GM12878 (cell line): ENCODE measurements around the gene CCN2. TPM values are rescaled to one million over a fixed set of nuclear protein-coding genes. Genes with fewer than 3 reads are reported as not detected.

ENCODE experiments used
- ATAC-seq: fragments of 200-7000 bp; cut with Tn5 transposase; 3 replicates; pipeline ENCODE4 v1.9.1; 2020; ENCODE audit warnings: mild to moderate bottlenecking, moderate library complexity
- BruUV-seq: library from RNA; stranded (reverse); fragments of 400-500 nt; replicated peaks from 2 replicates; lab custom pipeline; 2021; lab: Mats Ljungman, UMichigan
- CTCF ChIA-PET: fragments of 300-600 bp; sonication (Branson Sonifier 250); formaldehyde crosslinking; extraction: SDS; loops from one replicate; lab custom pipeline; 2021; ENCODE audit warnings: inconsistent platforms; lab: Yijun Ruan, JAX
- POLR2A ChIA-PET: fragments of 350-600 bp; formaldehyde crosslinking; extraction: SDS; loops from one replicate; lab custom pipeline; 2021; ENCODE audit warnings: inconsistent platforms; lab: Charles Lee
- RAD21 ChIA-PET: fragments of 300-600 bp; sonication (Branson Sonifier 250); formaldehyde crosslinking; loops from one replicate; lab custom pipeline; 2023; ENCODE audit warnings: antibody characterized with exemption; ENCODE audit not compliant: unreplicated experiment; lab: Charles Lee
- SMC1A ChIA-PET: fragments of 300-600 bp; sonication (Branson Sonifier 250); formaldehyde crosslinking; loops from one replicate; lab custom pipeline; 2023; ENCODE audit not compliant: unreplicated experiment, uncharacterized antibody; lab: Charles Lee
- DNase-seq: peaks from one replicate; pipeline ENCODE4 v3.0.0-alpha.2; 2011; ENCODE audit warnings: low read depth, low spot score
- FAIRE-seq: peaks from 3 replicates; lab custom pipeline; 2011; peaks lifted over from hg19 to GRCh38; lab: Jason Lieb, UNC
- H2AFZ ChIP-seq: 2 replicates; pipeline ENCODE4 v1.6.0; 2011; ENCODE audit warnings: low read depth, low read length, control low read depth; ENCODE audit not compliant: control insufficient read depth
- H3K27ac ChIP-seq: 2 replicates; pipeline ENCODE4 v1.5.1; 2011; ENCODE audit warnings: control low read depth; ENCODE audit not compliant: control insufficient read depth, insufficient read depth
- H3K27me3 ChIP-seq, 2 experiments: replicated peaks in 1 of 2; 2 replicates each; pipeline versions ENCODE4 v1.6.0 to v1.6.1; 2011; ENCODE audit warnings: low read length in 1 of 2; ENCODE audit not compliant: control insufficient read depth in 2 of 2, insufficient read depth in 2 of 2
- H3K36me3 ChIP-seq, 2 experiments: 2 replicates each; pipeline ENCODE4 v1.5.1; 2011; ENCODE audit warnings: low read length in 1 of 2; ENCODE audit not compliant: control insufficient read depth in 2 of 2, insufficient read depth in 2 of 2
- H3K4me1 ChIP-seq: 2 replicates; pipeline ENCODE4 v1.6.1; 2011; ENCODE audit warnings: mild to moderate bottlenecking, low read length, moderate library complexity, mixed read lengths; ENCODE audit not compliant: control insufficient read depth, insufficient read depth
- H3K4me2 ChIP-seq: 2 replicates; pipeline ENCODE4 v1.6.0; 2011; ENCODE audit warnings: control low read depth; ENCODE audit not compliant: control insufficient read depth, insufficient read depth
- H3K4me3 ChIP-seq: fragments of 200-600 bp; sonication (generic); 2 replicates; pipeline ENCODE4 v1.5.1; 2016
- H3K79me2 ChIP-seq: 2 replicates; pipeline ENCODE4 v1.6.0; 2011; ENCODE audit warnings: low read length; ENCODE audit not compliant: control insufficient read depth, insufficient read depth
- H3K9ac ChIP-seq: 2 replicates; pipeline ENCODE4 v1.8.0; 2011; ENCODE audit warnings: low read length, control low read depth, mixed read lengths; ENCODE audit not compliant: control insufficient read depth, insufficient read depth
- H3K9me3 ChIP-seq: replicated peaks from 3 replicates; pipeline ENCODE4 v1.5.1; 2011; ENCODE audit warnings: mild to moderate bottlenecking, low read length; ENCODE audit not compliant: control insufficient read depth, insufficient read depth
- H4K20me1 ChIP-seq: 2 replicates; pipeline ENCODE4 v1.6.0; 2011; ENCODE audit not compliant: control insufficient read depth, insufficient read depth
- CEBPB ChIP-seq, 2 experiments: fragments of 150-350 bp in 1 of 2; IDR thresholded peaks; 2 replicates each; pipeline ENCODE4 v1.6.1; 2012 to 2014; ENCODE audit warnings: low read depth in 2 of 2, low read length in 2 of 2, borderline replicate concordance in 1 of 2, inconsistent platforms in 1 of 2
- ETV6 ChIP-seq, 2 experiments: fragments of 450-650 bp in 1 of 2; IDR thresholded peaks in 1 of 2; conservative IDR thresholded peaks in 1 of 2; 2 replicates each; pipeline ENCODE4 v1.6.1; 2014; ENCODE audit warnings: antibody characterized with exemption in 1 of 2, borderline replicate concordance in 1 of 2, low read depth in 1 of 2, mild to moderate bottlenecking in 1 of 2, moderate library complexity in 1 of 2
- EZH2 ChIP-seq: IDR thresholded peaks from 2 replicates; pipeline ENCODE4 v1.6.1; 2012; ENCODE audit warnings: low read depth, mild to moderate bottlenecking, control low read depth, inconsistent platforms, low read length, borderline replicate concordance; ENCODE audit not compliant: control insufficient read depth
- GATAD2B ChIP-seq: fragments of 450-650 bp; conservative IDR thresholded peaks from 2 replicates; pipeline ENCODE4 v1.6.1; 2017; ENCODE audit warnings: low read depth, mild to moderate bottlenecking, moderate library complexity
- LARP7 ChIP-seq: fragments of 450-650 bp; IDR thresholded peaks from 2 replicates; pipeline ENCODE4 v1.6.1; 2017; ENCODE audit warnings: mild to moderate bottlenecking
- MXI1 ChIP-seq: fragments of 150-350 bp; IDR thresholded peaks from 2 replicates; pipeline ENCODE4 v1.6.1; 2011; ENCODE audit warnings: low read depth, mild to moderate bottlenecking, inconsistent platforms, low read length, improper control_type of control experiment
- RB1 ChIP-seq: fragments of 450-650 bp; formaldehyde crosslinking; IDR thresholded peaks from 2 replicates; pipeline ENCODE4 v1.6.1; 2017; ENCODE audit warnings: mild to moderate bottlenecking, borderline replicate concordance
- SMARCA5 ChIP-seq: fragments of 450-650 bp; IDR thresholded peaks from 2 replicates; pipeline ENCODE4 v1.6.1; 2017; ENCODE audit warnings: mild to moderate bottlenecking
- SUPT20H ChIP-seq: IDR thresholded peaks from 2 replicates; pipeline ENCODE4 v1.6.1; 2011; ENCODE audit warnings: low read depth, mild to moderate bottlenecking, low read length, moderate library complexity, borderline replicate concordance; ENCODE audit not compliant: control insufficient read depth
- ZNF622 ChIP-seq: fragments of 450-650 bp; IDR thresholded peaks from 2 replicates; pipeline ENCODE4 v1.6.1; 2017; ENCODE audit warnings: mild to moderate bottlenecking, inconsistent platforms
- WGBS: methylation state at CpG from one replicate; pipeline ENCODE4 v1.1.6; 2016; ENCODE audit warnings: low lambda C conversion rate; ENCODE audit not compliant: insufficient replicate concordance, insufficient coverage; ENCODE audit errors: missing lambda C conversion rate; 5-methylcytosine and 5-hydroxymethylcytosine counted together
- in situ Hi-C: fragments of 300-500 bp; cut with MboI; formaldehyde crosslinking; loops from 9 replicates; pipeline ENCODE4 v1.14.3; 2018; ENCODE audit warnings: mixed read lengths
- intact Hi-C: fragments of 100-400 bp; cut with micrococcal nuclease; formaldehyde crosslinking; loops from one replicate; pipeline ENCODE4 v1.14.2; 2022; ENCODE audit not compliant: unreplicated experiment
- polyA plus RNA-seq, 11 experiments: library from polyadenylated mRNA; depleted of rRNA in 4 of 11; unstranded in 6 of 11; stranded (reverse) in 5 of 11; fragments of >200 nt; fragmentation: Nextera tagmentation in 4 of 11; fragmentation: Illumina TruSeq in 1 of 11; extraction: Ambion mirVana in 4 of 11; extraction: Trizol in 1 of 11; gene quantifications; 1 replicate in 1 of 11; 2 replicates in 10 of 11; pipeline versions ENCODE4 v1.2.1 to v1.2.3, GENCODE V29; 2011 to 2016; ENCODE audit warnings: inconsistent platforms in 2 of 11, missing spikeins in 2 of 11, low read depth in 1 of 11
- total RNA-seq, 4 experiments: library from RNA; depleted of rRNA in 3 of 4; stranded (reverse); fragments of >200 nt in 3 of 4; fragmentation: Illumina TruSeq in 1 of 4; extraction: Trizol in 1 of 4; gene quantifications; 2 replicates each; pipeline versions ENCODE4 v1.2.1 to v1.2.3, GENCODE V29; 2013 to 2021
- TF ChIP-seq, protein P1 (sequence below): IDR thresholded peaks from 2 replicates; pipeline ENCODE4 v1.6.1; 2011; ENCODE audit warnings: mild to moderate bottlenecking, low read depth, low read length, moderate library complexity; ENCODE audit not compliant: insufficient replicate concordance
- TF ChIP-seq, protein P2 (sequence below): fragments of 450-650 bp; IDR thresholded peaks from 2 replicates; pipeline ENCODE4 v1.6.1; 2017; ENCODE audit warnings: antibody characterized with exemption, mild to moderate bottlenecking, moderate library complexity
- TF ChIP-seq, protein P3 (sequence below): IDR thresholded peaks from 2 replicates; pipeline ENCODE4 v1.6.1; 2011; ENCODE audit warnings: borderline replicate concordance, low read depth, mild to moderate bottlenecking, moderate library complexity, low read length; ENCODE audit not compliant: insufficient read depth, poor library complexity, severe bottlenecking
- TF ChIP-seq, protein P4 (sequence below): IDR thresholded peaks from 2 replicates; pipeline ENCODE4 v1.6.1; 2011; ENCODE audit warnings: borderline replicate concordance, low read depth, mild to moderate bottlenecking, moderate library complexity, mixed read lengths, low read length; ENCODE audit not compliant: insufficient read depth; ENCODE audit errors: extremely low read length

Gene CCN2
- total and polyA plus RNA-seq, 10 of the 15 experiments (the other 5 are each of a cell fraction or from before 2014, with no cell fraction given) = 0.26 to 0.62 (median 0.44) TPM; not detected in 7

GRCh38 chr6:131949909-131950766, 1.0 kb downstream of the CCN2 start:
- 38% methylated on average over 38 of the region's 42 CpGs for WGBS
- ATAC-seq (no peak), DNase-seq (no peak), FAIRE-seq (no peak)
- H2AFZ ChIP-seq = no peak overlapping the region
- BruUV-seq = no TSS peak
- H4K20me1 ChIP-seq = no peaks in the 10 kb centered on the region
- ChIA-PET RAD21 (no interaction called here), POLR2A (no interaction called here), CTCF (no interaction called here), SMC1A (no interaction called here)
- no peaks in the 10 kb centered on the region for H3K36me3 ChIP-seq
- no peak overlapping the region for H3K4me3 ChIP-seq
- H3K27me3 ChIP-seq = peaks cover 0 to 8% of the 10 kb centered on the region in 2 experiments; a peak in 3 of 4 replicates
- 0 out of 2 replicates have a peak overlapping the region, but pooled peaks have one; percentile 9 for H3K4me2 ChIP-seq
- H3K79me2 ChIP-seq = no peaks in the 10 kb centered on the region
- H3K9me3 ChIP-seq = no peaks in the 10 kb centered on the region
- no peak overlapping the region for H3K27ac ChIP-seq
- intact Hi-C loops (no loop called here), in situ Hi-C loops (no loop called here)
- TF ChIP-seq, protein P1, sequence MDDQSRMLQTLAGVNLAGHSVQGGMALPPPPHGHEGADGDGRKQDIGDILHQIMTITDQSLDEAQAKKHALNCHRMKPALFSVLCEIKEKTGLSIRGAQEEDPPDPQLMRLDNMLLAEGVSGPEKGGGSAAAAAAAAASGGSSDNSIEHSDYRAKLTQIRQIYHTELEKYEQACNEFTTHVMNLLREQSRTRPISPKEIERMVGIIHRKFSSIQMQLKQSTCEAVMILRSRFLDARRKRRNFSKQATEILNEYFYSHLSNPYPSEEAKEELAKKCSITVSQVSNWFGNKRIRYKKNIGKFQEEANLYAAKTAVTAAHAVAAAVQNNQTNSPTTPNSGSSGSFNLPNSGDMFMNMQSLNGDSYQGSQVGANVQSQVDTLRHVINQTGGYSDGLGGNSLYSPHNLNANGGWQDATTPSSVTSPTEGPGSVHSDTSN = no peak
- TF ChIP-seq RB1 (no peak), EZH2 (no peak), GATAD2B (no peak), CEBPB (IDR thresholded peaks at IDR 0.05; ENCODE audit: borderline replicate concordance in 1 of 2, low read depth in 2 of 2, low read length in 2 of 2) (no peak), ZNF622 (no peak), SUPT20H (no peak), MXI1 (no peak), ETV6 (conservative IDR thresholded peaks at IDR 0.05 in 1 of 2, IDR thresholded peaks at IDR 0.05 in 1 of 2; ENCODE audit: borderline replicate concordance in 1 of 2, low read depth in 1 of 2) (no peak), LARP7 (no peak), SMARCA5 (no peak)
- TF ChIP-seq, protein P2, sequence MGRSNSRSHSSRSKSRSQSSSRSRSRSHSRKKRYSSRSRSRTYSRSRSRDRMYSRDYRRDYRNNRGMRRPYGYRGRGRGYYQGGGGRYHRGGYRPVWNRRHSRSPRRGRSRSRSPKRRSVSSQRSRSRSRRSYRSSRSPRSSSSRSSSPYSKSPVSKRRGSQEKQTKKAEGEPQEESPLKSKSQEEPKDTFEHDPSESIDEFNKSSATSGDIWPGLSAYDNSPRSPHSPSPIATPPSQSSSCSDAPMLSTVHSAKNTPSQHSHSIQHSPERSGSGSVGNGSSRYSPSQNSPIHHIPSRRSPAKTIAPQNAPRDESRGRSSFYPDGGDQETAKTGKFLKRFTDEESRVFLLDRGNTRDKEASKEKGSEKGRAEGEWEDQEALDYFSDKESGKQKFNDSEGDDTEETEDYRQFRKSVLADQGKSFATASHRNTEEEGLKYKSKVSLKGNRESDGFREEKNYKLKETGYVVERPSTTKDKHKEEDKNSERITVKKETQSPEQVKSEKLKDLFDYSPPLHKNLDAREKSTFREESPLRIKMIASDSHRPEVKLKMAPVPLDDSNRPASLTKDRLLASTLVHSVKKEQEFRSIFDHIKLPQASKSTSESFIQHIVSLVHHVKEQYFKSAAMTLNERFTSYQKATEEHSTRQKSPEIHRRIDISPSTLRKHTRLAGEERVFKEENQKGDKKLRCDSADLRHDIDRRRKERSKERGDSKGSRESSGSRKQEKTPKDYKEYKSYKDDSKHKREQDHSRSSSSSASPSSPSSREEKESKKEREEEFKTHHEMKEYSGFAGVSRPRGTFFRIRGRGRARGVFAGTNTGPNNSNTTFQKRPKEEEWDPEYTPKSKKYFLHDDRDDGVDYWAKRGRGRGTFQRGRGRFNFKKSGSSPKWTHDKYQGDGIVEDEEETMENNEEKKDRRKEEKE = no peak
- TF ChIP-seq, protein P3, sequence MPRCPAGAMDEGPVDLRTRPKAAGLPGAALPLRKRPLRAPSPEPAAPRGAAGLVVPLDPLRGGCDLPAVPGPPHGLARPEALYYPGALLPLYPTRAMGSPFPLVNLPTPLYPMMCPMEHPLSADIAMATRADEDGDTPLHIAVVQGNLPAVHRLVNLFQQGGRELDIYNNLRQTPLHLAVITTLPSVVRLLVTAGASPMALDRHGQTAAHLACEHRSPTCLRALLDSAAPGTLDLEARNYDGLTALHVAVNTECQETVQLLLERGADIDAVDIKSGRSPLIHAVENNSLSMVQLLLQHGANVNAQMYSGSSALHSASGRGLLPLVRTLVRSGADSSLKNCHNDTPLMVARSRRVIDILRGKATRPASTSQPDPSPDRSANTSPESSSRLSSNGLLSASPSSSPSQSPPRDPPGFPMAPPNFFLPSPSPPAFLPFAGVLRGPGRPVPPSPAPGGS = no peak
- TF ChIP-seq, protein P4, sequence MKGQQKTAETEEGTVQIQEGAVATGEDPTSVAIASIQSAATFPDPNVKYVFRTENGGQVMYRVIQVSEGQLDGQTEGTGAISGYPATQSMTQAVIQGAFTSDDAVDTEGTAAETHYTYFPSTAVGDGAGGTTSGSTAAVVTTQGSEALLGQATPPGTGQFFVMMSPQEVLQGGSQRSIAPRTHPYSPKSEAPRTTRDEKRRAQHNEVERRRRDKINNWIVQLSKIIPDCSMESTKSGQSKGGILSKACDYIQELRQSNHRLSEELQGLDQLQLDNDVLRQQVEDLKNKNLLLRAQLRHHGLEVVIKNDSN = no peak
- no peak overlapping the region for H3K9ac ChIP-seq
- no peaks in the 10 kb centered on the region for H3K4me1 ChIP-seq
